GM21717 (cell line): ENCODE data around the gene TPPP2.

ENCODE experiments used
- ATAC-seq: cut with Tn5 transposase; IDR thresholded peaks from one replicate; pipeline ENCODE4 v1.9.1; 2021; ENCODE audit warnings: mild to moderate bottlenecking, moderate library complexity; ENCODE audit not compliant: unreplicated experiment

The TPPP2 gene

GRCh38 chr14:21016413-21017190 is 13.4 kb upstream of the TPPP2 start:
- no peak for ATAC-seq

GRCh38 chr14:21017528-21018245 is 12.3 kb upstream of the TPPP2 start:
- no peak for ATAC-seq

GRCh38 chr14:21018286-21018685 is 11.7 kb upstream of the TPPP2 start:
- ATAC-seq = no peak

- ATAC-seq = no peak
Observed at GRCh38 chr14:21018781-21019180, 11.2 kb upstream of the TPPP2 start.

- no peak for ATAC-seq
Observed at GRCh38 chr14:21019366-21019765, 10.7 kb upstream of the TPPP2 start.

GRCh38 chr14:21020977-21021545 is 9.0 kb upstream of the TPPP2 start:
- no peak for ATAC-seq

- ATAC-seq = no peak
Observed at GRCh38 chr14:21022686-21023085, 7.3 kb upstream of the TPPP2 start.

- no peak for ATAC-seq
Observed at GRCh38 chr14:21023174-21023573, 6.8 kb upstream of the TPPP2 start.

- ATAC-seq = no peak
Observed at GRCh38 chr14:21023817-21024584, 6.0 kb upstream of the TPPP2 start.

- no peak for ATAC-seq
Observed at GRCh38 chr14:21024585-21025370, 5.2 kb upstream of the TPPP2 start, which contains the start of gene NDRG2. Gene NDRG2, minus strand, starts transcription at chr14:21025061. Its CDS starts 1,746 bp downstream, at chr14:21023315.

GRCh38 chr14:21025371-21026273 is 4.4 kb upstream of the TPPP2 start:
- ATAC-seq = no peak

- ATAC-seq = no peak
Observed at GRCh38 chr14:21026274-21026987, 3.6 kb upstream of the TPPP2 start.

GRCh38 chr14:21026988-21027315 is 3.1 kb upstream of the TPPP2 start:
- no peak for ATAC-seq

- ATAC-seq = no peak
Observed at GRCh38 chr14:21030531-21030930, 514 bp downstream of the TPPP2 start.

- no peak for ATAC-seq
Observed at GRCh38 chr14:21032326-21033132, 2.5 kb downstream of the TPPP2 start.

- ATAC-seq = no peak
Observed at GRCh38 chr14:21033133-21033698, 3.2 kb downstream of the TPPP2 start.

GRCh38 chr14:21034707-21035106 is 4.7 kb downstream of the TPPP2 start, which contains the start of gene RNASE13:
Gene RNASE13, minus strand, starts transcription at chr14:21034807. Its CDS starts 519 bp downstream, at chr14:21034288.
- ATAC-seq = no peak

GRCh38 chr14:21036751-21037150 is 6.7 kb downstream of the TPPP2 start:
- ATAC-seq = no peak
